GM12878 (cell line): ENCODE measurements around the gene FFAR4. TPM values are rescaled to one million over a fixed set of nuclear protein-coding genes. Genes with fewer than 3 reads are reported as not detected.

Source experiments
- ATAC-seq: fragments of 200-7000 bp; cut with Tn5 transposase; 3 replicates; pipeline ENCODE4 v1.9.1; 2020; ENCODE audit warnings: mild to moderate bottlenecking, moderate library complexity
- BruUV-seq: library from RNA; stranded (reverse); fragments of 400-500 nt; replicated peaks from 2 replicates; lab custom pipeline; 2021; lab: Mats Ljungman, UMichigan
- CTCF ChIA-PET: fragments of 300-600 bp; sonication (Branson Sonifier 250); formaldehyde crosslinking; extraction: SDS; loops from one replicate; lab custom pipeline; 2021; ENCODE audit warnings: inconsistent platforms; lab: Yijun Ruan, JAX
- POLR2A ChIA-PET: fragments of 350-600 bp; formaldehyde crosslinking; extraction: SDS; loops from one replicate; lab custom pipeline; 2021; ENCODE audit warnings: inconsistent platforms; lab: Charles Lee
- RAD21 ChIA-PET: fragments of 300-600 bp; sonication (Branson Sonifier 250); formaldehyde crosslinking; loops from one replicate; lab custom pipeline; 2023; ENCODE audit warnings: antibody characterized with exemption; ENCODE audit not compliant: unreplicated experiment; lab: Charles Lee
- SMC1A ChIA-PET: fragments of 300-600 bp; sonication (Branson Sonifier 250); formaldehyde crosslinking; loops from one replicate; lab custom pipeline; 2023; ENCODE audit not compliant: unreplicated experiment, uncharacterized antibody; lab: Charles Lee
- DNase-seq: peaks from one replicate; pipeline ENCODE4 v3.0.0-alpha.2; 2011; ENCODE audit warnings: low read depth, low spot score
- FAIRE-seq: peaks from 3 replicates; lab custom pipeline; 2011; peaks lifted over from hg19 to GRCh38; lab: Jason Lieb, UNC
- H2AFZ ChIP-seq: 2 replicates; pipeline ENCODE4 v1.6.0; 2011; ENCODE audit warnings: low read depth, low read length, control low read depth; ENCODE audit not compliant: control insufficient read depth
- H3K27ac ChIP-seq: 2 replicates; pipeline ENCODE4 v1.5.1; 2011; ENCODE audit warnings: control low read depth; ENCODE audit not compliant: control insufficient read depth, insufficient read depth
- H3K27me3 ChIP-seq, 2 experiments: replicated peaks in 1 of 2; 2 replicates each; pipeline versions ENCODE4 v1.6.0 to v1.6.1; 2011; ENCODE audit warnings: low read length in 1 of 2; ENCODE audit not compliant: control insufficient read depth in 2 of 2, insufficient read depth in 2 of 2
- H3K36me3 ChIP-seq, 2 experiments: 2 replicates each; pipeline ENCODE4 v1.5.1; 2011; ENCODE audit warnings: low read length in 1 of 2; ENCODE audit not compliant: control insufficient read depth in 2 of 2, insufficient read depth in 2 of 2
- H3K4me1 ChIP-seq: 2 replicates; pipeline ENCODE4 v1.6.1; 2011; ENCODE audit warnings: mild to moderate bottlenecking, low read length, moderate library complexity, mixed read lengths; ENCODE audit not compliant: control insufficient read depth, insufficient read depth
- H3K4me2 ChIP-seq: 2 replicates; pipeline ENCODE4 v1.6.0; 2011; ENCODE audit warnings: control low read depth; ENCODE audit not compliant: control insufficient read depth, insufficient read depth
- H3K4me3 ChIP-seq: fragments of 200-600 bp; sonication (generic); 2 replicates; pipeline ENCODE4 v1.5.1; 2016
- H3K79me2 ChIP-seq: 2 replicates; pipeline ENCODE4 v1.6.0; 2011; ENCODE audit warnings: low read length; ENCODE audit not compliant: control insufficient read depth, insufficient read depth
- H3K9ac ChIP-seq: 2 replicates; pipeline ENCODE4 v1.8.0; 2011; ENCODE audit warnings: low read length, control low read depth, mixed read lengths; ENCODE audit not compliant: control insufficient read depth, insufficient read depth
- H3K9me3 ChIP-seq: replicated peaks from 3 replicates; pipeline ENCODE4 v1.5.1; 2011; ENCODE audit warnings: mild to moderate bottlenecking, low read length; ENCODE audit not compliant: control insufficient read depth, insufficient read depth
- H4K20me1 ChIP-seq: 2 replicates; pipeline ENCODE4 v1.6.0; 2011; ENCODE audit not compliant: control insufficient read depth, insufficient read depth
- BHLHE40 ChIP-seq, 2 experiments: fragments of 450-650 bp in 1 of 2; IDR thresholded peaks; 2 replicates each; pipeline ENCODE4 v1.6.1; 2011 to 2017; ENCODE audit warnings: low read depth in 2 of 2, borderline replicate concordance in 1 of 2, improper control_type of control experiment in 1 of 2, low read length in 1 of 2, mild to moderate bottlenecking in 1 of 2
- EED ChIP-seq: sonication (generic); IDR thresholded peaks from 2 replicates; pipeline ENCODE4 v1.6.1; 2016; ENCODE audit warnings: antibody characterized with exemption, low read depth
- HCFC1 ChIP-seq: fragments of 150-350 bp; IDR thresholded peaks from 2 replicates; pipeline ENCODE4 v1.6.1; 2014; ENCODE audit warnings: low read length
- JUNB ChIP-seq: IDR thresholded peaks from 2 replicates; pipeline ENCODE4 v1.6.1; 2016; ENCODE audit warnings: antibody characterized with exemption, mild to moderate bottlenecking
- KLF5 ChIP-seq: fragments of 450-650 bp; IDR thresholded peaks from 2 replicates; pipeline ENCODE4 v1.6.1; 2014; ENCODE audit warnings: mild to moderate bottlenecking; ENCODE audit not compliant: partially characterized antibody
- MXI1 ChIP-seq: fragments of 150-350 bp; IDR thresholded peaks from 2 replicates; pipeline ENCODE4 v1.6.1; 2011; ENCODE audit warnings: low read depth, mild to moderate bottlenecking, inconsistent platforms, low read length, improper control_type of control experiment
- POLR2AphosphoS2 ChIP-seq: IDR thresholded peaks from 2 replicates; pipeline ENCODE4 v1.6.1; 2011; ENCODE audit warnings: low read depth, mild to moderate bottlenecking, low read length, improper control_type of control experiment, moderate library complexity
- RELA ChIP-seq: fragments of 450-650 bp; IDR thresholded peaks from 2 replicates; pipeline ENCODE4 v1.8.0; 2014; ENCODE audit warnings: borderline replicate concordance; ENCODE audit not compliant: partially characterized antibody
- SIN3A ChIP-seq: IDR thresholded peaks from 2 replicates; pipeline ENCODE4 v1.6.1; 2012; ENCODE audit warnings: low read depth, low read length, improper control_type of control experiment
- SMAD1 ChIP-seq: fragments of 450-650 bp; IDR thresholded peaks from 2 replicates; pipeline ENCODE4 v1.6.1; 2018; ENCODE audit warnings: mild to moderate bottlenecking, low read depth; ENCODE audit not compliant: partially characterized antibody
- SRF ChIP-seq, 2 experiments: IDR thresholded peaks; 2 replicates each; pipeline ENCODE4 v1.6.1; 2011; ENCODE audit warnings: low read depth in 2 of 2, low read length in 2 of 2, mild to moderate bottlenecking in 1 of 2, moderate library complexity in 1 of 2
- SUZ12 ChIP-seq: fragments of 200-600 bp; sonication (generic); IDR thresholded peaks from one replicate; pipeline ENCODE4 v1.6.1; 2018; ENCODE audit warnings: antibody characterized with exemption, mild to moderate bottlenecking; ENCODE audit not compliant: unreplicated experiment
- YY1 ChIP-seq: IDR thresholded peaks from 2 replicates; pipeline ENCODE4 v1.6.1; 2011; ENCODE audit warnings: low read depth, mild to moderate bottlenecking, low read length
- ZSCAN29 ChIP-seq: fragments of 450-650 bp; IDR thresholded peaks from 2 replicates; pipeline ENCODE4 v1.6.1; 2017; ENCODE audit warnings: mild to moderate bottlenecking, moderate library complexity
- WGBS: methylation state at CpG from one replicate; pipeline ENCODE4 v1.1.6; 2016; ENCODE audit warnings: low lambda C conversion rate; ENCODE audit not compliant: insufficient replicate concordance, insufficient coverage; ENCODE audit errors: missing lambda C conversion rate; 5-methylcytosine and 5-hydroxymethylcytosine counted together
- in situ Hi-C: fragments of 300-500 bp; cut with MboI; formaldehyde crosslinking; loops from 9 replicates; pipeline ENCODE4 v1.14.3; 2018; ENCODE audit warnings: mixed read lengths
- intact Hi-C: fragments of 100-400 bp; cut with micrococcal nuclease; formaldehyde crosslinking; loops from one replicate; pipeline ENCODE4 v1.14.2; 2022; ENCODE audit not compliant: unreplicated experiment
- polyA plus RNA-seq, 11 experiments: library from polyadenylated mRNA; depleted of rRNA in 4 of 11; unstranded in 6 of 11; stranded (reverse) in 5 of 11; fragments of >200 nt; fragmentation: Nextera tagmentation in 4 of 11; fragmentation: Illumina TruSeq in 1 of 11; extraction: Ambion mirVana in 4 of 11; extraction: Trizol in 1 of 11; gene quantifications; 1 replicate in 1 of 11; 2 replicates in 10 of 11; pipeline versions ENCODE4 v1.2.1 to v1.2.3, GENCODE V29; 2011 to 2016; ENCODE audit warnings: inconsistent platforms in 2 of 11, missing spikeins in 2 of 11, low read depth in 1 of 11
- total RNA-seq, 4 experiments: library from RNA; depleted of rRNA in 3 of 4; stranded (reverse); fragments of >200 nt in 3 of 4; fragmentation: Illumina TruSeq in 1 of 4; extraction: Trizol in 1 of 4; gene quantifications; 2 replicates each; pipeline versions ENCODE4 v1.2.1 to v1.2.3, GENCODE V29; 2013 to 2021

The FFAR4 gene
- total and polyA plus RNA-seq, 10 of the 15 experiments (the other 5 are each of a cell fraction or from before 2014, with no cell fraction given): not detected

- no peak overlapping the region for H3K9ac ChIP-seq
- H2AFZ ChIP-seq: no peak overlapping the region
- POLR2A ChIA-PET: no interaction called here
- no peak for FAIRE-seq
- SMC1A ChIA-PET: interaction anchor here (0.6 kb wide), 1 partner anchor 415 kb away, joined by 3 read pairs; no protein-coding TSS in a partner anchor
- H3K27me3 ChIP-seq: no peaks in the 10 kb centered on the region; a peak in 1 of 4 replicates
- TF ChIP-seq HCFC1 (no peak), SUZ12 (no peak), BHLHE40 (IDR thresholded peaks at IDR 0.05; ENCODE audit: borderline replicate concordance in 1 of 2, low read depth in 2 of 2, low read length in 1 of 2) (no peak), YY1 (no peak)
- TF ChIP-seq, all 136 proteins: peak for 0
- Histone ChIP-seq H3K27ac (no peak overlapping the region), H3K36me3 (no peaks in the 10 kb centered on the region), H3K4me2 (no peak overlapping the region), H3K79me2 (no peaks in the 10 kb centered on the region), H3K9me3 (no peaks in the 10 kb centered on the region), H3K4me3 (no peak overlapping the region), H3K4me1 (no peaks in the 10 kb centered on the region), H4K20me1 (no peaks in the 10 kb centered on the region)
- ATAC-seq: no peak; the same call in 1 of the 3 replicates
- in situ Hi-C loops: no loop called here
- intact Hi-C loops: no loop called here
- no peak for DNase-seq
- no TSS peak for BruUV-seq
- CTCF ChIA-PET: interaction anchor here (1.0 kb wide), 1 partner anchor 30 kb away, joined by 3 read pairs; no protein-coding TSS in a partner anchor
- RAD21 ChIA-PET: no interaction called here
- 34% methylated on average over 6 of the region's 6 CpGs for WGBS
Measured at GRCh38 chr10:93560541-93560940, 5.9 kb upstream of the FFAR4 start.

GRCh38 chr10:93565446-93565845, 1.0 kb upstream of the FFAR4 start:
- Histone ChIP-seq H3K9me3 (no peaks in the 10 kb centered on the region), H3K27ac (no peak overlapping the region), H3K4me2 (no peak overlapping the region), H3K4me3 (no peak overlapping the region), H3K79me2 (no peaks in the 10 kb centered on the region), H3K27me3 (peaks cover 3 to 5% of the 10 kb centered on the region in 2 experiments; a peak in 3 of 4 replicates), H4K20me1 (no peaks in the 10 kb centered on the region), H2AFZ (no peak overlapping the region), H3K4me1 (no peaks in the 10 kb centered on the region), H3K36me3 (no peaks in the 10 kb centered on the region), H3K9ac (no peak overlapping the region)
- SMC1A ChIA-PET: no interaction called here
- TF ChIP-seq SMAD1 (no peak), EED (no peak), POLR2AphosphoS2 (no peak), MXI1 (no peak), SRF (IDR thresholded peaks at IDR 0.05; ENCODE audit: low read depth in 2 of 2, low read length in 2 of 2) (no peak), RELA (no peak), ZSCAN29 (no peak), SIN3A (no peak), KLF5 (no peak), JUNB (no peak)
- in situ Hi-C loops (no loop called here), intact Hi-C loops (no loop called here)
- 15% methylated on average over 3 of the region's 3 CpGs for WGBS
- CTCF ChIA-PET: interaction anchor here (1.3 kb wide), 1 partner anchor 11 kb away, joined by 4 read pairs; no protein-coding TSS in a partner anchor
- no peak for DNase-seq
- no peak for FAIRE-seq
- no peak for ATAC-seq
- RAD21 ChIA-PET: no interaction called here
- POLR2A ChIA-PET: interaction anchor here (0.6 kb wide), 1 partner anchor 1043 kb away, joined by 8 read pairs; no protein-coding TSS in a partner anchor
- no TSS peak for BruUV-seq
